SK-N-SH treated with all-trans-retinoic acid at 6 μM for 48 hours (cell line): ENCODE results near the gene SENP3.

ENCODE experiments used
- ISL1 ChIP-seq: fragments of 250-450 bp; sonication (Bioruptor Pico); IDR thresholded peaks from 2 replicates; pipeline ENCODE4 v2.1.2; 2022; ENCODE audit warnings: mild to moderate bottlenecking, moderate library complexity
- PPARA ChIP-seq: fragments of 250-450 bp; sonication (Bioruptor Pico); IDR thresholded peaks from 2 replicates; pipeline ENCODE4 v1.5.0; 2020; ENCODE audit warnings: mild to moderate bottlenecking, borderline replicate concordance
- SNAI2 ChIP-seq: fragments of 250-450 bp; sonication (Bioruptor Pico); IDR thresholded peaks from 2 replicates; pipeline ENCODE4 v1.5.0; 2020; ENCODE audit warnings: mild to moderate bottlenecking, moderate library complexity
- TOX ChIP-seq: fragments of 250-450 bp; sonication (Bioruptor Pico); IDR thresholded peaks from 2 replicates; pipeline ENCODE4 v1.8.0; 2021; ENCODE audit warnings: mild to moderate bottlenecking, moderate library complexity, borderline replicate concordance
- TF ChIP-seq, protein P1 (sequence below): fragments of 250-450 bp; sonication (Bioruptor Pico); IDR thresholded peaks from 2 replicates; pipeline ENCODE4 v1.8.0; 2020; ENCODE audit warnings: mild to moderate bottlenecking, moderate library complexity, borderline replicate concordance
- TF ChIP-seq, protein P2 (sequence below): fragments of 250-450 bp; sonication (Bioruptor Pico); IDR thresholded peaks from 2 replicates; pipeline ENCODE4 v1.5.1; 2020; ENCODE audit warnings: low read depth, mild to moderate bottlenecking, moderate library complexity
- TF ChIP-seq, protein P3 (sequence below): fragments of 250-450 bp; sonication (Bioruptor Pico); IDR thresholded peaks from 2 replicates; pipeline ENCODE4 v1.5.1; 2021; ENCODE audit warnings: mild to moderate bottlenecking, moderate library complexity

DNA sequence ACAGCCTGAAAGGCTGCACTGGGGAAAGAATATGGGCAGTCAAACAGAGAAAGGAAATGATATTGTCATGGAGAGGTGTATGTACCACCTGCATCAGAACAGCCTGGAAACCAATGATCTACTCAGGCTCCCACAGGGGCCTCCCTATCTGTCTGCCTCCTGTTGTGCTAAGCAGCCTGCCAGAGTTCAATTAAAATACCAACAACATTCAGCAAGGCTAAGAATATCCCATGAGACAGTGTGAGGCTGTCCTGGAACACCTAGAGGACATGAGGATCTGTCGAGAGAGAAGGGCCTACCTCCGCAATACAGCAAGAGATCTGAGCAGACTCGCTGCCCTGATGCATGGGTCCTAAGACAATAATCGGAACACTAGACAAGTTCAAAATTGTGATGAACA lies 44.6 kb downstream of the SENP3 start:
- TF ChIP-seq ISL1 (CRISPR knock-in tag) (no peak), SNAI2 (CRISPR knock-in tag) (no peak), TOX (CRISPR knock-in tag) (no peak), PPARA (CRISPR knock-in tag) (no peak)
- TF ChIP-seq, protein P1, sequence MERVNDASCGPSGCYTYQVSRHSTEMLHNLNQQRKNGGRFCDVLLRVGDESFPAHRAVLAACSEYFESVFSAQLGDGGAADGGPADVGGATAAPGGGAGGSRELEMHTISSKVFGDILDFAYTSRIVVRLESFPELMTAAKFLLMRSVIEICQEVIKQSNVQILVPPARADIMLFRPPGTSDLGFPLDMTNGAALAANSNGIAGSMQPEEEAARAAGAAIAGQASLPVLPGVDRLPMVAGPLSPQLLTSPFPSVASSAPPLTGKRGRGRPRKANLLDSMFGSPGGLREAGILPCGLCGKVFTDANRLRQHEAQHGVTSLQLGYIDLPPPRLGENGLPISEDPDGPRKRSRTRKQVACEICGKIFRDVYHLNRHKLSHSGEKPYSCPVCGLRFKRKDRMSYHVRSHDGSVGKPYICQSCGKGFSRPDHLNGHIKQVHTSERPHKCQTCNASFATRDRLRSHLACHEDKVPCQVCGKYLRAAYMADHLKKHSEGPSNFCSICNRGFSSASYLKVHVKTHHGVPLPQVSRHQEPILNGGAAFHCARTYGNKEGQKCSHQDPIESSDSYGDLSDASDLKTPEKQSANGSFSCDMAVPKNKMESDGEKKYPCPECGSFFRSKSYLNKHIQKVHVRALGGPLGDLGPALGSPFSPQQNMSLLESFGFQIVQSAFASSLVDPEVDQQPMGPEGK, result no peak
- TF ChIP-seq, protein P2, sequence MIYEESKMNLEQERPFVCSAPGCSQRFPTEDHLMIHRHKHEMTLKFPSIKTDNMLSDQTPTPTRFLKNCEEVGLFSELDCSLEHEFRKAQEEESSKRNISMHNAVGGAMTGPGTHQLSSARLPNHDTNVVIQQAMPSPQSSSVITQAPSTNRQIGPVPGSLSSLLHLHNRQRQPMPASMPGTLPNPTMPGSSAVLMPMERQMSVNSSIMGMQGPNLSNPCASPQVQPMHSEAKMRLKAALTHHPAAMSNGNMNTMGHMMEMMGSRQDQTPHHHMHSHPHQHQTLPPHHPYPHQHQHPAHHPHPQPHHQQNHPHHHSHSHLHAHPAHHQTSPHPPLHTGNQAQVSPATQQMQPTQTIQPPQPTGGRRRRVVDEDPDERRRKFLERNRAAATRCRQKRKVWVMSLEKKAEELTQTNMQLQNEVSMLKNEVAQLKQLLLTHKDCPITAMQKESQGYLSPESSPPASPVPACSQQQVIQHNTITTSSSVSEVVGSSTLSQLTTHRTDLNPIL (CRISPR knock-in tag), result no peak
- TF ChIP-seq, protein P3, sequence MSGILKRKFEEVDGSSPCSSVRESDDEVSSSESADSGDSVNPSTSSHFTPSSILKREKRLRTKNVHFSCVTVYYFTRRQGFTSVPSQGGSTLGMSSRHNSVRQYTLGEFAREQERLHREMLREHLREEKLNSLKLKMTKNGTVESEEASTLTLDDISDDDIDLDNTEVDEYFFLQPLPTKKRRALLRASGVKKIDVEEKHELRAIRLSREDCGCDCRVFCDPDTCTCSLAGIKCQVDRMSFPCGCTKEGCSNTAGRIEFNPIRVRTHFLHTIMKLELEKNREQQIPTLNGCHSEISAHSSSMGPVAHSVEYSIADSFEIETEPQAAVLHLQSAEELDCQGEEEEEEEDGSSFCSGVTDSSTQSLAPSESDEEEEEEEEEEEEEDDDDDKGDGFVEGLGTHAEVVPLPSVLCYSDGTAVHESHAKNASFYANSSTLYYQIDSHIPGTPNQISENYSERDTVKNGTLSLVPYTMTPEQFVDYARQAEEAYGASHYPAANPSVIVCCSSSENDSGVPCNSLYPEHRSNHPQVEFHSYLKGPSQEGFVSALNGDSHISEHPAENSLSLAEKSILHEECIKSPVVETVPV (CRISPR knock-in tag), result no peak
